ENCODE data around the gene ZNF223.

DNA sequence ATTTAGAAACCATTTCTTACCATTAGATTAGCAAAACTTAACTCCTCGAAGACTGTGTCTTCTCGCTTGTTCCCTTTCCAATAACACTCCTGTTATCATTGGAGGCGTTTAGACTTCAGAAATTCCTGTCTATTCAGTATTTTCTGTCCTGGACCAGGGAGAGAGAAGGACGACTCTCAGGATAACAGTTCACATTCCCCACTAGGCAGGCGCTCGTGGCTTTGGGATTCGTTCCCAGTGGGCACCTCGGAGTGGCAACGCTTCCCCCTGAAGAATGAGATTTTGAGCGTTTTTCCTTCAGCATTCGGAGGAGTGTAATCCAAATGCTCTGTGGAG, 60.9 kb downstream of the ZNF223 start:
- TF ChIP-seq RBFOX2 (IDR thresholded peaks at IDR 0.05; ENCODE audit: low read depth, low read length) = no peak
- TF ChIP-seq CEBPG (CRISPR knock-in tag; IDR thresholded peaks at IDR 0.05) = no peak
- TF ChIP-seq CEBPG (tag; conservative IDR thresholded peaks at IDR 0.05 in 1 of 2, IDR thresholded peaks at IDR 0.05 in 1 of 2) = no peak
